HUES48 (cell line): ENCODE measurements around the gene ABHD12.

Experiments
- H3K27ac ChIP-seq: one replicate; pipeline ENCODE4 v1.7.0; 2013; ENCODE audit warnings: low read depth, low read length, inconsistent platforms
- H3K27me3 ChIP-seq: 2 replicates; pipeline ENCODE4 v1.6.1; 2013; ENCODE audit warnings: mild to moderate bottlenecking, low read length; ENCODE audit not compliant: control insufficient read depth, insufficient read depth
- H3K36me3 ChIP-seq: 2 replicates; pipeline ENCODE4 v1.6.1; 2013; ENCODE audit warnings: low read length; ENCODE audit not compliant: control insufficient read depth, insufficient read depth
- H3K4me1 ChIP-seq: 2 replicates; pipeline ENCODE4 v1.6.1; 2013; ENCODE audit warnings: mild to moderate bottlenecking, low read length; ENCODE audit not compliant: control insufficient read depth, insufficient read depth
- H3K4me3 ChIP-seq: 2 replicates; pipeline ENCODE4 v1.5.1; 2013; ENCODE audit warnings: mild to moderate bottlenecking, low read depth, low read length
- H3K9ac ChIP-seq: 2 replicates; pipeline ENCODE4 v1.6.1; 2013; ENCODE audit warnings: mild to moderate bottlenecking, low read depth, low read length, moderate library complexity
- H3K9me3 ChIP-seq: 2 replicates; pipeline ENCODE4 v1.6.1; 2013; ENCODE audit warnings: low read length; ENCODE audit not compliant: control insufficient read depth, insufficient read depth

ABHD12 gene

DNA sequence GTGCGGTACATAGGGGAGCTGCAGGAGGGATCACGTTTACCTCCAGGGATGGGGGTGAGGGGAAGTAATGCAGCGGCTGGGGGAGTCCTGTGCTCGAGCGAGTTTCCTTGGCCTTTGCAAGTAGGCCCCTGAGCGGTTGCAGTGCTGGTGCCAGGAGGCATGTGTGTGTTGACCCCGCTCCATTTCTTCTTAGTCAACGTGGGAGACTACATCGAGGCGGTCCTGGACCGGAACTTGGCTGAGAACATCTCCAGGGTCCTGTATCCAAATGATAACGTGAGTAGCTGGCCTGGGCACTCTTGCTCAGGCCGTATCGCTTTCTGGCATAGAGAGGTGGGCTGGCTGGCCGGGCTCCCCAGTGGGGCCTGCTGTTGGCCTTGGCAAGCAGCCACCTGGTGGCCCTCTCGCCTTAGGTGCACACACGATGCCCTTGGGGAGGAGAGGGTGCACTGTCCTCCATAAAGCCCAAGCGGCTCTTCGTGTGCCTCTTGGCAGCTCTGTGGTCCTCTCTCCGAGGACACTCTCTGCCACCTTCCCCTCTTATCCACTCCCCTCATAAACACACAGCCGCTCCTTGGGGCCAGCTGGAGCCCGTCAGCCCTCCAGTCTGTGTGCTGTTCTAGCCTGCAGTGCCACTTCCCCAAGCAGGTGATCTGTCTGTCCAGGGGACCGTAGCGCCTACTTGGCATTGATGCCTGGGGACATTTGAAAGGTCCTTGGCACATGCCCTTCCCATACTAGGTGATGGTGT, 113.4 kb downstream of the ABHD12 start:
- no peak overlapping the region for H3K9ac ChIP-seq
- H3K4me1 ChIP-seq: no peaks in the 10 kb centered on the region
- no peaks in the 10 kb centered on the region for H3K27me3 ChIP-seq
- H3K36me3 ChIP-seq: peaks cover 75% of the 10 kb centered on the region
- no peaks in the 10 kb centered on the region for H3K9me3 ChIP-seq
- no peak overlapping the region for H3K27ac ChIP-seq
- H3K4me3 ChIP-seq: no peak overlapping the region

DNA sequence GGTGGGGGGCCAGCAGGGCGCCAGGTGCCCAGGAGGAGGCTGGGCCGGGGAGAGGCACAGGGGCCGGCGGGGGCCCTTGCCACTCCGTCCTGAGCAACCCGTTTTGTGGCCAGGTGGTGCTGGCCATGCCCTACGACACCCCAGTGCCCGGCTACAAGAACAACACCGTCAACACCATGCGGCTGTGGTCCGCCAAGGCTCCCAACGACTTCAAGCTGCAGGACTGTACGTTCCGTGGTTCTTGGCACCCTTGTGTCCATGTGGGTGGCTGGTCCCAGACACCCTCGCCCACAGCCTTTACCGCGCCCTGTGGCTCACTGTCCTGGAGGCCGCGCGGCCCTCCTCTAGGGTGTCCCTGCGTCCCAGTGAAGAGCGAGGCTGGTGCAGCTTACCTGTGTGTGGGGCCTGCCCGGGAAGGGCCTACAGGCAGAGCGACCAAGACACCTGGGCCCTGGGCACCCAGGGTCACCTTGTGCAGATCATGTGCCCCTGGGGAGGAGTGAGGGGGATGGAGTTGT, 114.0 kb downstream of the ABHD12 start:
- no peaks in the 10 kb centered on the region for H3K4me1 ChIP-seq
- H3K27ac ChIP-seq: no peak overlapping the region
- H3K27me3 ChIP-seq: no peaks in the 10 kb centered on the region
- H3K4me3 ChIP-seq: no peak overlapping the region
- H3K9me3 ChIP-seq: no peaks in the 10 kb centered on the region
- no peak overlapping the region for H3K9ac ChIP-seq
- H3K36me3 ChIP-seq: peaks cover 75% of the 10 kb centered on the region

DNA sequence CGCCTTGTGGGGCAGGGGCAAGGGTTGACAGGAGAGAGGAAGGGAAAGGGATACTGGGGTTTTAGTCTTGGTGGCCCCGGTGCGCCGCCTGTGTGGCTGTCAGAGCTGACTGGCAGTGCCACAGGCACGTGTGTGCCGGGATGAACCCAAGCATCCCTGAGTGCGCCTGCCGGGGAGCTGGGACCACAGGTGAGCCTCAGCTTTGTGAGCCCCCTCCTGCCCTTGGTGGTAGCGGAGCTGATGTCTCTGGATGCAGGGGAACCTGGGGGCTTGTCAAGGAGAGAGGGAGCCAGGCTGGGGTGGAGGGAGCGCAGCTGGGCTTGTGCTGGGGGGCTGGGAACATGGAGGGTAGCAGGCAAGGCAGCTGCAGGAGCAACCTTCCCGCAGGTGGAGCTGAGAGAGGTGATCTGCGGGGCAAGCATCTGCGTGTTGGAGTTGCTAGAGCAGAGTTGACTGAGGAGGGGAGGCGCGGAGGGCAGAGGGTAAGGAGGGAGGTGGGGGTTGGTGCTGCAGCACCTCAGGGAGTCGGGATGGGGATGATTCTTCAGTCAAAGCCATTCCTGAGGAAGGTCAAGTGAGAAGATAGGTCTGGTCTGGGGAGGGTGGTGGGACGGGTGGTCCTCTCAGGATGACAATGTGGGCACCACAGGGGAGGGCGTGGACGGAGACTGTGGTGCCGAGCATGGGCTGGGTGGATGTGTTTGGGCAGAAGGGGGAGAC, 114.7 kb downstream of the ABHD12 start:
- Histone ChIP-seq H3K36me3 (peaks cover 75% of the 10 kb centered on the region), H3K4me1 (no peaks in the 10 kb centered on the region), H3K9ac (no peak overlapping the region), H3K9me3 (no peaks in the 10 kb centered on the region), H3K27me3 (no peaks in the 10 kb centered on the region), H3K4me3 (no peak overlapping the region), H3K27ac (no peak overlapping the region)

DNA sequence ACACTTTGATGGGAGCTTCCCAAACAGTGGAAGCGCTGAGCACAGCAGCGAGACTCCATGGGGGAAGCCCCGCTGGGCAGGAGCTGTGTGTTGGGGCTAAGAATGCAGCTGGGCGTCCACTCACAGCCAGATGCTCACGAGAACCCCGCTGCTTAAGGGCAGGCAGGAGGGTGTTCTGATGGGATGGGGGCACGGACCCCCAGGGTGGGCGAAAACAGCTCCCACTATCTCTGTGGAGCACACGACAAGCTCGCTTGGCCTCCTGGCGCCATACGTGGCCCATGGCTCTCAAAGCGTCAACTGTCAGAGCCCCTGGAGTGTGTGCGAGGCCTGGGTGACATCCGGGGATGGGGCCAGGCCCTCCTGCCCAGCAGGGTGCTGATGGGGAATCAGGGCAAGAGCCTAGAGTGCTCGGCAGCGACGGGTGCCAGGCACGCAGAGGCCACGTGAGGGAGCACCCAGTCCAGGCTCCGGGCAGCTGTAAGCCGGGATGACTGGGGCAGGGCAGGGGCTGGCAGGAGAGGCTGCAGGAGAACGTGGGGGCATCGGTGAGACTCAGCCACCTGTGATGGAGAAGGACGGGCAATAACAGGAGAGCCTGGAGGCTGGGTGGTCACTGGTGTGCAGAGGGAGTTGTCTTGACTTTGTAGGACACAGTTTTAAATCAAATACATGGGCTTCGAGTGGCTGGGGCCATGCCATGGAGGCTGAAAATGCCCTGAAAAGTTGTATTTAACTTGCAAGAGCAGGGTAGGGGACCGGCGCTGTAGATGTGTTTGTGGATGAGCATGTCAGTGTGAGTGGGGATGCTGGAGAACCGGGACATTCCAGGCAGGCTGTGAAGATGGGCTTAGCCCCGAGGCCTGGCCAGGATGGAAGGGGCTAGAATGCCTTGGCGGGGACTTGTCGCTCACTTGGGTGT, 115.5 kb downstream of the ABHD12 start:
- peaks cover 68% of the 10 kb centered on the region for H3K36me3 ChIP-seq
- H3K4me3 ChIP-seq: no peak overlapping the region
- H3K9ac ChIP-seq: no peak overlapping the region
- no peaks in the 10 kb centered on the region for H3K27me3 ChIP-seq
- no peaks in the 10 kb centered on the region for H3K4me1 ChIP-seq
- H3K9me3 ChIP-seq: no peaks in the 10 kb centered on the region
- H3K27ac ChIP-seq: no peak overlapping the region

DNA sequence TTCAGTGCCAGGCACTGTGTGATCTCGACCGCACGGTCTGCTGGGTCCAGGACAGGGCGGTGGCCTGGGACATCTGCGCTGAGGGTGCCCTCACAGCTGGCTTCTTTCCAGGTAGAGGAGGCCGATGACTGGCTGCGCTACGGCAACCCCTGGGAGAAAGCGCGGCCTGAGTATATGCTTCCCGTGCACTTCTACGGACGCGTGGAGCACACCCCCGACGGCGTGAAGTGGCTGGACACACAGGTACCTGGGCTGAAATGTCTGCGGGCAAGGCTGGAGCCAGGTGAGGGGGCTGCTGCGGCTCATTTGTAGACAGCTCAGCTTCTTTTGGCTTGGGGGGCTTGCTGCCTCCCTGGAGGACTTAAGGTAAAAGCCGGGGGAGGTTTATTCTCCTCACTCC, 116.2 kb downstream of the ABHD12 start:
- no peaks in the 10 kb centered on the region for H3K4me1 ChIP-seq
- H3K27me3 ChIP-seq: no peaks in the 10 kb centered on the region
- H3K27ac ChIP-seq: no peak overlapping the region
- H3K36me3 ChIP-seq: peaks cover 66% of the 10 kb centered on the region
- H3K4me3 ChIP-seq: no peak overlapping the region
- H3K9me3 ChIP-seq: no peaks in the 10 kb centered on the region
- H3K9ac ChIP-seq: no peak overlapping the region

DNA sequence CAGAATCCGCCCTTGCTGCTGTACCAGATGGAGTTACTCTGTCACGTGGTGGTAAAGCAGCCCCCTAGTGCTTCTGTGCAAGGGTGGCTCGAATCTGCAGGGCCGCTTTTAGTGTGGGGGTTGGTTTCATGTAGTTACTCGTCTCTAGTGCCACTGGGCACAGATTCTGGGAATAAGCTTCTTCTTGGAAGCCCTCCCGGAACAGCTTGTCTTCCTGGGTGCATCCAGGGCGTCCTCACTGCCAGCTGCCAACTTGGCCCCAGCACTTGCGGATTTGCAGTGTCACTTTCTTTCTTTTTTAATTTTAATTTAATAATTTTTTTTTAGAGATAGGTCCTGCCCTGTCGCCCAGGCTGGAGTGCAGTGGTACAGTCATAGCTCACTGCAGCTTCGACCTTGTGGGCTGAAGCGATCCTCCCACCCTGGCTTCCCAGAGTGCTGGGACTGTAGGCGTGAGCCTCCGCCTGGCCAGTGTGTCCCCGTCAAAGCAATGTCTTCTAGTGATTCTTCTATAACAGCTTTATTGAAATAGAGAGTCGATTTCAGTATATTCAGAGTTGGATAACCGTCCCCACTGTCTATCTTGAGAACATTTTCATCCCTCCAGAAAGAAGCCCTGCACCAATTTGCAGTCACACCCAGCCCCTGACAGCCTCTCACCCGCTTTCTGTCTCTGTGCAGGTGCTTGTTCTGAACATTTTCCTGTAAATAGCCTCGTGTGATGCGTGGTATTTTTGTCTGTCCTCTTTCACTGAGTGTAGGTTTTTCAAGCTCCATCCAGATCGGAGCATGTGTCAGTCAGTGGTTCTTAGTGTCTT, 116.9 kb downstream of the ABHD12 start:
- no peaks in the 10 kb centered on the region for H3K27me3 ChIP-seq
- H3K4me1 ChIP-seq: no peaks in the 10 kb centered on the region
- no peak overlapping the region for H3K4me3 ChIP-seq
- H3K9ac ChIP-seq: no peak overlapping the region
- no peak overlapping the region for H3K27ac ChIP-seq
- no peaks in the 10 kb centered on the region for H3K9me3 ChIP-seq
- peaks cover 66% of the 10 kb centered on the region for H3K36me3 ChIP-seq

DNA sequence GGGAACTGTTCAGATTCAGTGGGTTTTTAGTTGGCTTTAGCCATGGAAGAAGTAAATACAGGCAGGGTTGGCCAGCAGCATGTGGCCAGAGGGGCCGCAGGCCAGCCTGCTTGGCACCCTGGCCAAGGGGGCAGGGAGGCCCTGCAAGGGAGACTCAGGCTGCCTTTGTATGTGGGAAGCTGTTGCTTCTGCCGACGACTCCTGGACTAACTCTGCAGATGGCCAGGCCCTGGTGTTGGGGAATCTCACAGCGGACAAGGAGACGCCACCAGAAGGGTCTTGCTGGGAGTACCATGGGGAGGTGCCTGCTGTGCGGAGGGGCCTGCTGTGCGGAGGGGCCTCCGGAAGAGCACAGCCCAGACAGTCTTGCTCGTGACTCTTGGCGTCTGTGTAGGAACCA, 117.6 kb downstream of the ABHD12 start:
- Histone ChIP-seq H3K4me3 (no peak overlapping the region), H3K27ac (no peak overlapping the region), H3K27me3 (no peaks in the 10 kb centered on the region), H3K9me3 (no peaks in the 10 kb centered on the region), H3K9ac (no peak overlapping the region), H3K4me1 (no peaks in the 10 kb centered on the region), H3K36me3 (peaks cover 59% of the 10 kb centered on the region)

DNA sequence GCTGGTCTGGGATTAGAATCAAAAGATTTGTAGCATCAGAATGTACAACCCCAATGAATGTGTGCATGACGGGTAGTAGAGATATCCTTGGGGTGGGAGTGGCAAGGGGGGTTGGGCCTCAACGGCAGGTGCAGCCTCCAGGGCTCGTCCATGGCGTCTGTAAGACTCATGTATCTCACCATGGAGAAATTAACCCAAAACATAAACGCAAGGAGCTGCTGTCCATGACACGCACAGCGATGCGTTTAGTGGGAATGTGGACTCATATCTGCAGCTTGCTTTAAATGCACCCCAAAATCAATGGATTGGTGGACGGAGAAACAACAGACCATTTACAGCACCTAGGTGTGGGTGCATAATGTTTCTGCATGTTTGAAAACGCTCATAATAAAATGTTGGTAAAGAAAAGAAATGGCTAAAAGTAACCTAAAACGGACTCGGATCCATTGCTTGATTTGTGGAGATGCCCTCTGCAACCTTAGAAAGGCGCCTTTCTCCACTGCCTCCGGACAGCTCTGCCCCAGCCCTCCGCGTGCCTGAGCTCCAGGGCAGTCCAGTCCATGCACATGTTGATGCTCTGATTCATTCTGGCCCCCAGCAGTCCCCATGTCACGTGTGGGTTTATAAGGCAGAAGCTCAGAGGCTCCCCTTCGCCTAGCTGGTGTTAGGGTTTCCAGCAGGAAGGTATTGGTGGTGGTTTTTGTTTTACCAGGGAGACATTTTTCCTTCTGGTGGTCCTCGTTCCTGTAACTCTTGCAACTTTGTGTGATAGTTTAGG, 118.2 kb downstream of the ABHD12 start:
- H3K9ac ChIP-seq: no peak overlapping the region
- H3K27me3 ChIP-seq: no peaks in the 10 kb centered on the region
- peaks cover 53% of the 10 kb centered on the region for H3K36me3 ChIP-seq
- H3K27ac ChIP-seq: no peak overlapping the region
- H3K9me3 ChIP-seq: no peaks in the 10 kb centered on the region
- no peaks in the 10 kb centered on the region for H3K4me1 ChIP-seq
- H3K4me3 ChIP-seq: no peak overlapping the region

DNA sequence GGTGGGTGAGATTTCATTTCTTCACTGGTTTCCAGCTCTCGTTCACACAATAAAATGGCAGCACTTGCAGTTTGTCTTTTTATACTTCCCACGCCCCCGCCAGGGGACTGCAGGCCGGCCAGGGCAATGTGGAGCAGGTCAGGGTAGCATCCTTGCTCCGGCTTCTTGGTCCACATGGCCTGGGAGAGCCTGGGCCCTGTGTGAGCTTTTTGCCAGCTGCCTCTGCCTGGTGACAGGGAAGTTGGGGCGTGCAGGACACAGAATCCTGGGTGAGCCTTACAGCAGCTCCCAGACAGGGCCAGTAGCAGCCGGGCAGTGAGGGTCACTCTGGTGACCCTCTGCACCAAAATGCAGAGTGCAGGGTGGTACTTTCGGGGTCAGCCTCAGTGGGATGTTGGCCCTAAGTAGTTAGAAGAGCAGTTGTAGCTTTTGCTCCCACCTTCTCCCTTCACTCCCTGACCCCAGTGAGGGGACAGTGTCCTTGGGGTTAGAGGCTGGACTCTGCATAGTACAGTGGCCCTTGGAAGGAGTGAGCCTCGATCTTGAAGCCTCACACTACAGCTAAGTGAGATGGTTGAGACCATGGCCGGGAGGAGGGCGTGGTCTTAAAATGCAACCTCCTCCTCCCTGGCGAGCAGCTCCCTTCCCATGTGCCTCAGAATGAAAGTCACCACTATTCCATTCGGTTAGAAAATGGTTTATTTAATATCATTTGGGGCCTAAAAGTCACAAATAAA, 119.0 kb downstream of the ABHD12 start:
- H3K4me3 ChIP-seq: no peak overlapping the region
- H3K9me3 ChIP-seq: no peaks in the 10 kb centered on the region
- H3K4me1 ChIP-seq: no peaks in the 10 kb centered on the region
- no peak overlapping the region for H3K27ac ChIP-seq
- no peak overlapping the region for H3K9ac ChIP-seq
- no peaks in the 10 kb centered on the region for H3K27me3 ChIP-seq
- H3K36me3 ChIP-seq: peaks cover 46% of the 10 kb centered on the region
